Raji (cell line): ENCODE results near the gene FRYL.

Experiments
- POLR2A ChIP-seq: IDR thresholded peaks from 2 replicates; pipeline ENCODE4 v1.6.1; 2011; ENCODE audit warnings: low read depth, low read length, control low read depth; ENCODE audit not compliant: insufficient read depth

Gene FRYL

GRCh38 chr4:48588230-48589097 lies 191.6 kb downstream of the FRYL start:
- no peak for TF ChIP-seq POLR2A

- TF ChIP-seq POLR2A: no peak
Measured at GRCh38 chr4:48585401-48585800, 194.7 kb downstream of the FRYL start.

- TF ChIP-seq POLR2A: no peak
Measured at GRCh38 chr4:48578132-48578968, 201.7 kb downstream of the FRYL start.

GRCh38 chr4:48575964-48576363 lies 204.1 kb downstream of the FRYL start:
- no peak for TF ChIP-seq POLR2A

GRCh38 chr4:48571471-48571870 lies 208.6 kb downstream of the FRYL start:
- TF ChIP-seq POLR2A: no peak

- TF ChIP-seq POLR2A: no peak
Measured at GRCh38 chr4:48570646-48571220, 209.3 kb downstream of the FRYL start.

- TF ChIP-seq POLR2A: no peak
Measured at GRCh38 chr4:48566034-48566384, 214.1 kb downstream of the FRYL start.

- TF ChIP-seq POLR2A: no peak
Measured at GRCh38 chr4:48565362-48566033, 214.6 kb downstream of the FRYL start.

- TF ChIP-seq POLR2A: no peak
Measured at GRCh38 chr4:48564151-48564550, 215.9 kb downstream of the FRYL start.

- TF ChIP-seq POLR2A: no peak
Measured at GRCh38 chr4:48558819-48559218, 221.3 kb downstream of the FRYL start.

GRCh38 chr4:48558026-48558425 lies 222.1 kb downstream of the FRYL start:
- no peak for TF ChIP-seq POLR2A

GRCh38 chr4:48557478-48557877 lies 222.6 kb downstream of the FRYL start:
- TF ChIP-seq POLR2A: no peak

- no peak for TF ChIP-seq POLR2A
Measured at GRCh38 chr4:48556268-48556667, 223.8 kb downstream of the FRYL start.

- TF ChIP-seq POLR2A: no peak
Measured at GRCh38 chr4:48554606-48555005, 225.5 kb downstream of the FRYL start.

- no peak for TF ChIP-seq POLR2A
Measured at GRCh38 chr4:48553720-48554119, 226.4 kb downstream of the FRYL start.
